ENCODE measurements around the gene HDAC4. TPM values are rescaled to one million over a fixed set of nuclear protein-coding genes. Genes with fewer than 3 reads are reported as not detected.

HDAC4 gene
- total RNA-seq, 1 donor from 2014 or later: 76.6 TPM

DNA sequence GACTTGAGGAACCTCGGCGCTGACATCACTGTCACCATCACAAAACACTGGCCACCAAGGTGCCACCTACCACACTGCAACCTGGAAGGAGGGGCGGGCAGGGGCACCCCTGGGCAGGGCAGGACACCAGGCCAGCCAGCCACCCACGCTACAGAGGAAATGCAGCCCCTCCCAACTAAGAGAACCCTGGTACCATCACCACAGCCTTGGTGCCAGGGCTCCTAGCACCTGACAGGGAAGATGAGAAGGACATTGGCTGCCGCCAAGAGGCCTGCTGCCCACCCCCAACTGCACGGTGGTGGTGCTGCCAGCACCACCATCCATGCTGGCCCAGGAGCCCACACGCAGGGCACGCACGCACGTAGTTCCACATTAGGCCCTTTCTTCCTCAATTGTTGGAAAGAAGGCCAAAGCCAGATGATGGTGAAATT is 88.7 kb downstream of the HDAC4 start:
- H3K27ac ChIP-seq: peak overlapping the region; percentile 87

DNA sequence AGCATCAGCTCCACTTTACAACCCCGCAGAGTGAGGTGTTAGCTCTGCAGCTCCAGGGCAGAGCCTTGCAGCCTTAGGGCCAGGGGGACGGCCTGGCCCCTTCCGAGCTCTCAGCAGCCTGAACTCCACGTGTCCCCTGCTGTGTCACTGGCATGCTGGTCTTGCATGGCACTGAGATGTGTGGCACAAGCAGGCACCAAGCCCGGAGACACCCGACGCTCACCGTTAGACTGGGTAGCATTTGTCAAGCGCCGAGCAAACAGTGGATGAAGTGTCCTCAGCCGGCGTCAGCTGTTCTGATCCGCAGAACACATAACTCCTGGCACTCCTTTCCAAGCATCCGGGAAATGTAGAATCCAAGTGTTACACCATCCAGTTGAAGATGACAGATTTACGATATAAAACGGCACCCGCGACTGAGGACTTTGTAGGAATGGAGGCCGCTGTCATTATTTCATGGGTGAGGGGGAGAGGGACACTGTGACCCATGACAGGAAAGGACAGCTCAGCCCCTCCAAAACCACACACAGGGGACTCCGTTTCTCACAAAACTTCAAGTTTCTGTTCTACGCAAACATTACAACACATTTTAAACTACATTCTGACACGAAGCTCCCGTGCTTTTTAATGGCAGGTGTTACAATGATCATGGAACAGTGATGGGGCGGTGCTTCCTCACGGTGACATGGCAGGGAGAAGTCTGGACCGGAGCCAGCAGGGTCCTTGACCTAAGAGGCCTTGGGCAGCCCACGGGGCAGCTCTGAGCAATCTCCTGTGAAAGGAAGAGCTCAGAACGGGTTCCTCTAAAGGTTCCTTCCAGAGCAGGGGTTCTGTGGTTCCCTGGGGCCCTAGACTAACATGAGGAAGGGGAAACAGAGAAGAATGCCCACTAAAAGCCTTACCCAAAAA is 89.4 kb downstream of the HDAC4 start:
- Histone ChIP-seq H3K4me3 (peak overlapping the region in 1 of 2 donors; percentile 12), H3K27ac (peak overlapping the region; percentile 87), H3K4me1 (peaks cover 50% of the 10 kb centered on the region), H3K9me3 (no peaks in the 10 kb centered on the region), H3K36me3 (no peaks in the 10 kb centered on the region), H3K27me3 (no peaks in the 10 kb centered on the region)
- intact Hi-C loops (cut with DNase I): loop anchor here (10.0 kb wide), 1 partner anchor 87 kb away; no protein-coding TSS in a partner anchor
- TF ChIP-seq, protein P1, sequence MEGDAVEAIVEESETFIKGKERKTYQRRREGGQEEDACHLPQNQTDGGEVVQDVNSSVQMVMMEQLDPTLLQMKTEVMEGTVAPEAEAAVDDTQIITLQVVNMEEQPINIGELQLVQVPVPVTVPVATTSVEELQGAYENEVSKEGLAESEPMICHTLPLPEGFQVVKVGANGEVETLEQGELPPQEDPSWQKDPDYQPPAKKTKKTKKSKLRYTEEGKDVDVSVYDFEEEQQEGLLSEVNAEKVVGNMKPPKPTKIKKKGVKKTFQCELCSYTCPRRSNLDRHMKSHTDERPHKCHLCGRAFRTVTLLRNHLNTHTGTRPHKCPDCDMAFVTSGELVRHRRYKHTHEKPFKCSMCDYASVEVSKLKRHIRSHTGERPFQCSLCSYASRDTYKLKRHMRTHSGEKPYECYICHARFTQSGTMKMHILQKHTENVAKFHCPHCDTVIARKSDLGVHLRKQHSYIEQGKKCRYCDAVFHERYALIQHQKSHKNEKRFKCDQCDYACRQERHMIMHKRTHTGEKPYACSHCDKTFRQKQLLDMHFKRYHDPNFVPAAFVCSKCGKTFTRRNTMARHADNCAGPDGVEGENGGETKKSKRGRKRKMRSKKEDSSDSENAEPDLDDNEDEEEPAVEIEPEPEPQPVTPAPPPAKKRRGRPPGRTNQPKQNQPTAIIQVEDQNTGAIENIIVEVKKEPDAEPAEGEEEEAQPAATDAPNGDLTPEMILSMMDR (IDR thresholded peaks at IDR 0.05): no peak
- TF ChIP-seq POLR2AphosphoS5 (IDR thresholded peaks at IDR 0.05; ENCODE audit: insufficient read depth in 1 of 2, low read depth in 1 of 2): peak in 1 of 2 donors; percentile 62
- TF ChIP-seq POLR2A (IDR thresholded peaks at IDR 0.05): no peak
- peak; percentile 43 to 94 for DNase-seq (ENCODE audit: extremely low spot score in 2 of 2)

More for the DNA sequence above, 88.7 kb downstream of the HDAC4 start:
- no peak for TF ChIP-seq POLR2A (IDR thresholded peaks at IDR 0.05)
- TF ChIP-seq, protein P1 (IDR thresholded peaks at IDR 0.05): no peak
- TF ChIP-seq POLR2AphosphoS5 (IDR thresholded peaks at IDR 0.05; ENCODE audit: insufficient read depth in 1 of 2, low read depth in 1 of 2): no peak
- peak; percentile 40 to 85 for DNase-seq (ENCODE audit: extremely low spot score in 2 of 2)
- Histone ChIP-seq H3K9me3 (no peaks in the 10 kb centered on the region), H3K4me1 (peaks cover 43% of the 10 kb centered on the region), H3K27me3 (no peaks in the 10 kb centered on the region), H3K4me3 (no peak overlapping the region), H3K36me3 (no peaks in the 10 kb centered on the region)
- intact Hi-C loops (cut with DNase I): loop anchor here (10.0 kb wide), 1 partner anchor 87 kb away; no protein-coding TSS in a partner anchor

DNA sequence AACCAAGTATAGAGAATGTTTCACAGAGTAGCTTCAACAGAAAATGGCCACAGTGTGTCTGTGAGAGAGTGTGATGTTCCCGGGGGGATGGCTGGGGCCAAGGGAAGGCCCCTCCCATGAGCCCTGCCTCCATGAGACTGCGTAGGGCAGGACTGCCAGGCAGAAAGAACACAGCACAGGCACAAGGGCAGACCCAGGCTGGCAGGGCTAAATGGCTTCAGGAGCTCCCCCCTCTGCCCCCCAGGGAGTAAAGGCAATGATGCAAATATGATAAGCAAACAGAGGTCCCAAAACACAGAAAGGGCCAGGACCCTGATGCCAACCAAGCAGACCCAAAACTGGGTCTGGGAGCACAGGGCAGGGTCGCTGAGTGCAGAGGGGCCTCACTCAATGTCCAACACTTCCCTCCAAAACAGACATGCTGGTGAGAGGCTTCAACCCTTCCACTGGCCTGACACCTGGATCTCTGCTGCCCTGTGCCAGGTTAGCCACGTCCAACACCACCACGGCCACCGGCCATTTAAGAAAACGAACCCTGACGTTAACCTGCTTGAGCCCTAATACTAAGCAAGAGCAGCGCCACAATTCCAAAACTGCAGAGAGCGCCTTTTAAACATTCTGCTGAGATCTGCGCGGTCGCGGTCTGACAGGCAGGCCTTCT is 90.3 kb downstream of the HDAC4 start:
- Histone ChIP-seq H3K36me3 (no peaks in the 10 kb centered on the region), H3K9me3 (no peaks in the 10 kb centered on the region), H3K4me1 (peaks cover 58% of the 10 kb centered on the region), H3K27me3 (no peaks in the 10 kb centered on the region), H3K27ac (peak overlapping the region; percentile 87), H3K4me3 (peak overlapping the region in 1 of 2 donors; percentile 12)
- DNase-seq (ENCODE audit: extremely low spot score in 2 of 2): peak; percentile 82 to 83
- TF ChIP-seq, protein P1 (IDR thresholded peaks at IDR 0.05): no peak
- TF ChIP-seq POLR2AphosphoS5 (IDR thresholded peaks at IDR 0.05; ENCODE audit: insufficient read depth in 1 of 2, low read depth in 1 of 2) (no peak), POLR2A (IDR thresholded peaks at IDR 0.05) (no peak)
- intact Hi-C loops (cut with DNase I): loop anchor here (10.0 kb wide), 1 partner anchor 86 kb away; no protein-coding TSS in a partner anchor

DNA sequence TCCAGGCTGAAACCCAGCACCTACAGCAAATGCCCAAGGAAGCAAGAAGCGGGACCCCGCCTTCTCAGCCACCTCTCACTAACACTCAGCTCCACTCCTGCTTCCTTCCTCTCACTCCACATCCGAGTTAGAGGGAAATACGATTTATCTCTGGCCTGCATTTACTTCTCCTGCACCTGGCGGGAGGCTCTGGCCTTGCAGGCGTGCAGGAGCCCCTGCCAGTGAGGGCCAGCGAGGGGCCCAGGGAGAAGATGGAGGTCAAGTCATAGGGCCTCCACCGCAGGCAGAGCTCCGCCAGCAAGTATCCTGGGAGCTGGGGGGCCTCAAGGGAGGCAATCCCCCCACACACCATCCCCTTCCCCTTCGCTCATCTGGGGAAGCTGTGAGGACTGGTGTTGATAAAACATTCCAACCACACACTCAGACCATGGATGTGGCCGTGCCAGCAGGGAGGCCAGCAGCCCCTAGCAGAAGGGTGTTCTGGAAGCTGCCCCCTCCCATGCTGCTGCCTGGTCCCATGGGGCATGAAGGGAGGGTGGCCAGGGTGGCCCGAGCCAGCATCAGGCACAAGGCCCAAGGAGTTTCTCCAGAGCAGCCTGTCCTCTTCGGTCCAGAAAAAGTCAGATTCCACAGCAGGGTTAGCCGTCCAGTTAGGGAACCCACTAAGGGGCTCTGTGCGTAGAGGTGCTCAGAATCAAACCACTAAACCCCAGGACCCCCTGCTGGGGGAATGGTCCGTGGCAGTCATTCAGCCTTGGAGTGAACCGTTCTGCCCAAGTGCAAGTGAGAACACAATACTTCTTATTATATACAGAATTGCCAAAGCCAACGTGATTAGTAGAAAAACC is 91.2 kb downstream of the HDAC4 start:
- TF ChIP-seq POLR2AphosphoS5 (IDR thresholded peaks at IDR 0.05; ENCODE audit: insufficient read depth in 1 of 2, low read depth in 1 of 2): no peak
- TF ChIP-seq, protein P1 (IDR thresholded peaks at IDR 0.05): no peak
- no peak for TF ChIP-seq POLR2A (IDR thresholded peaks at IDR 0.05)
- H3K27ac ChIP-seq: peak overlapping the region; percentile 87
- no peaks in the 10 kb centered on the region for H3K27me3 ChIP-seq
- DNase-seq (ENCODE audit: extremely low spot score in 2 of 2): peak in 1 of 2 donors; percentile 85
- no peaks in the 10 kb centered on the region for H3K36me3 ChIP-seq
- H3K4me3 ChIP-seq: peak overlapping the region; percentile 45 to 48
- intact Hi-C loops (cut with DNase I): loop anchor here (10.0 kb wide), 1 partner anchor 85 kb away; no protein-coding TSS in a partner anchor
- H3K9me3 ChIP-seq: no peaks in the 10 kb centered on the region
- peaks cover 67% of the 10 kb centered on the region for H3K4me1 ChIP-seq
